ENCODE measurements around the gene VPS4B.

DNA sequence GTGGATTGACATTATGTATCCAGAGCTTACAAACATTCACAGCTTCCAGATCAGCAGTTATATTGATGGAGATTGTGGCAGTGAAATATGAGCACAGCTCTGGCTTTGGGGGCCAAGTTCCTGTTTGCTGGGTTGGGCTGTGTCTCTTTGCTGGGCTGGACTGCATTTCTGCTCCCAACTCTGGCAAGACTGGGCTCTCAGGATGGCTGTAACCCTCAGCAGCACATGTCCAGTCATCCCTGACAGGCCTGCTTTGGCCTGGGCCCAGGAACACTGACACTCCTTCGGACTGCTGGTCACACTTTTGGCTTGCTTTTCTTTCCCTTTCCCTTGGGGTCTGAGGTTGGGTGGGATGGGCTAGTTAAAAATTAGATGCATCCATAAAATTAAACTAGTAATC lies 17.9 kb upstream of the VPS4B start:
- TF ChIP-seq SUZ12 (IDR thresholded peaks at IDR 0.05; ENCODE audit: extremely low read depth, insufficient read depth, insufficient read length) (no peak), ZNF274 (IDR thresholded peaks at IDR 0.05; ENCODE audit: low read depth, low read length) (no peak), YY1 (IDR thresholded peaks at IDR 0.05; ENCODE audit: insufficient read depth, insufficient read length) (no peak)
